Smooth muscle cell (in vitro differentiated cells): Measurements from ENCODE around the gene ANO8. TPM values are rescaled to one million over a fixed set of nuclear protein-coding genes. Genes with fewer than 3 reads are reported as not detected.

Experiments used
- DNase-seq: peaks from one replicate; lab custom pipeline; 2025; ENCODE audit not compliant: unreplicated experiment; lab: John Stamatoyannopoulos, UW
- H2AFZ ChIP-seq: fragments of 200-600 bp; sonication (generic); 2 replicates; pipeline ENCODE4 v1.6.0; 2016; ENCODE audit warnings: antibody characterized with exemption, low read depth, mild to moderate bottlenecking
- H3F3A ChIP-seq: fragments of 200-600 bp; sonication (generic); 2 replicates; pipeline ENCODE4 v1.6.0; 2017; ENCODE audit warnings: antibody characterized with exemption, low read depth
- H3K27ac ChIP-seq: fragments of 200-600 bp; sonication (generic); 2 replicates; pipeline ENCODE4 v1.5.1; 2016; ENCODE audit warnings: low read depth, mild to moderate bottlenecking
- H3K27me3 ChIP-seq: fragments of 200-600 bp; sonication (generic); 2 replicates; pipeline ENCODE4 v1.6.1; 2016; ENCODE audit warnings: low read depth, mild to moderate bottlenecking
- H3K36me3 ChIP-seq: fragments of 200-600 bp; sonication (generic); 2 replicates; pipeline ENCODE4 v1.5.1; 2016; ENCODE audit warnings: low read depth
- H3K4me1 ChIP-seq: fragments of 200-600 bp; sonication (generic); 2 replicates; pipeline ENCODE4 v1.5.1; 2016; ENCODE audit warnings: low read depth
- H3K4me2 ChIP-seq: fragments of 200-600 bp; sonication (generic); 2 replicates; pipeline ENCODE4 v1.6.0; 2016; ENCODE audit warnings: mild to moderate bottlenecking
- H3K4me3 ChIP-seq: fragments of 200-600 bp; sonication (generic); 2 replicates; pipeline ENCODE4 v1.5.1; 2016; ENCODE audit warnings: mild to moderate bottlenecking
- H3K79me2 ChIP-seq: fragments of 200-600 bp; sonication (generic); 2 replicates; pipeline ENCODE4 v1.6.0; 2016; ENCODE audit warnings: low read depth, mild to moderate bottlenecking
- H3K9ac ChIP-seq: fragments of 200-600 bp; sonication (generic); 2 replicates; pipeline ENCODE4 v1.6.0; 2016; ENCODE audit warnings: low read depth
- H3K9me3 ChIP-seq: fragments of 200-600 bp; sonication (generic); replicated peaks from 2 replicates; pipeline ENCODE4 v1.5.1; 2016; ENCODE audit warnings: low read depth
- H4K20me1 ChIP-seq: fragments of 200-600 bp; sonication (generic); 2 replicates; pipeline ENCODE4 v1.6.0; 2016; ENCODE audit warnings: low read depth
- CTCF ChIP-seq: fragments of 200-600 bp; sonication (generic); IDR thresholded peaks from 2 replicates; pipeline ENCODE4 v1.5.1; 2017; ENCODE audit warnings: borderline replicate concordance, mild to moderate bottlenecking, antibody characterized with exemption; ENCODE audit not compliant: insufficient read depth, poor library complexity, severe bottlenecking
- WGBS: methylation state at CpG from one replicate; pipeline ENCODE4 v1.1.7; 2016; ENCODE audit warnings: low lambda C conversion rate; 5-methylcytosine and 5-hydroxymethylcytosine counted together
- polyA plus RNA-seq: library from polyadenylated mRNA; unstranded; fragments of >200 nt; fragmentation: Nextera tagmentation; extraction: Ambion mirVana; gene quantifications from 2 replicates; pipeline ENCODE4 v1.2.1, GENCODE V29; 2016
- total RNA-seq: library from RNA; depleted of rRNA; stranded (reverse); fragments of >200 nt; gene quantifications from 2 replicates; pipeline ENCODE4 v1.2.3, GENCODE V29; 2014

The ANO8 gene
- total and polyA plus RNA-seq, 2 experiments from 2014 or later = 1.3 to 8.0 TPM

GRCh38 chr19:17337675-17338432 is 3.2 kb upstream of the ANO8 start:
- Histone ChIP-seq H3K27ac (no peak overlapping the region), H2AFZ (peak overlapping the region; percentile 49), H3K27me3 (no peaks in the 10 kb centered on the region), H3K79me2 (no peaks in the 10 kb centered on the region), H3K9ac (peak overlapping the region; percentile 35), H3K36me3 (no peaks in the 10 kb centered on the region), H3K9me3 (no peaks in the 10 kb centered on the region), H4K20me1 (no peaks in the 10 kb centered on the region), H3K4me1 (peaks cover 6% of the 10 kb centered on the region), H3K4me3 (peak overlapping the region; percentile 84), H3K4me2 (peak overlapping the region; percentile 92), H3F3A (no peaks in the 10 kb centered on the region)
- no peak for TF ChIP-seq CTCF
- no peak for DNase-seq
- 9% methylated on average over 49 of the region's 50 CpGs for WGBS

- WGBS = 1% methylated on average over 41 of the region's 41 CpGs
These were observed 2.4 kb upstream of the ANO8 start, which contains the start of gene GTPBP3 for GRCh38 chr19:17336872-17337674. Gene GTPBP3 (plus strand): TSS chr19:17337553. CDS start chr19:17337612, 59 bp downstream.

GRCh38 chr19:17335575-17335974 is 920 bp upstream of the ANO8 start:
- Histone ChIP-seq H3K27ac (peak overlapping the region; percentile 60), H3K4me3 (no peak overlapping the region), H3K9ac (no peak overlapping the region), H3K4me1 (peaks cover 6% of the 10 kb centered on the region), H3F3A (no peaks in the 10 kb centered on the region), H3K9me3 (no peaks in the 10 kb centered on the region), H3K36me3 (no peaks in the 10 kb centered on the region), H2AFZ (no peak overlapping the region), H4K20me1 (no peaks in the 10 kb centered on the region), H3K27me3 (peaks cover 2% of the 10 kb centered on the region), H3K4me2 (peak overlapping the region; percentile 92), H3K79me2 (no peaks in the 10 kb centered on the region)
- no peak for DNase-seq
- WGBS = 80% methylated on average over 10 of the region's 10 CpGs
- TF ChIP-seq CTCF = no peak

More at GRCh38 chr19:17336872-17337674, 2.4 kb upstream of the ANO8 start, which contains the start of gene GTPBP3:
- Histone ChIP-seq H3K9ac (peak within 1 kb of the TSS; percentile 35), H3F3A (no peaks in the 10 kb centered on the region), H4K20me1 (no peaks in the 10 kb centered on the region), H3K27me3 (no peaks in the 10 kb centered on the region), H3K9me3 (no peaks in the 10 kb centered on the region), H3K4me1 (peaks cover 6% of the 10 kb centered on the region), H3K36me3 (no peaks in the 10 kb centered on the region), H3K27ac (peak within 1 kb of the TSS; percentile 60), H2AFZ (peak within 1 kb of the TSS; percentile 57), H3K4me3 (peak within 1 kb of the TSS; percentile 84), H3K4me2 (peak within 1 kb of the TSS; percentile 92), H3K79me2 (no peaks in the 10 kb centered on the region)
- peak; percentile 72 for DNase-seq
- no peak for TF ChIP-seq CTCF
